OCI-LY1 (cell line): ENCODE measurements around the gene KPTN.

Experiments
- CTCF ChIP-seq: fragments of 200-600 bp; sonication (generic), shearing (Covaris generic); IDR thresholded peaks from 2 replicates; pipeline ENCODE4 v1.5.1; 2017; ENCODE audit warnings: mild to moderate bottlenecking, antibody characterized with exemption, low read length, moderate library complexity, mixed read lengths
- EZH2 ChIP-seq: fragments of 200-600 bp; sonication (generic), shearing (Covaris generic); IDR thresholded peaks from 2 replicates; pipeline ENCODE4 v1.8.0; 2017; ENCODE audit warnings: borderline replicate concordance, mixed run types, mild to moderate bottlenecking, antibody characterized with exemption, low read length, moderate library complexity, mixed read lengths

GRCh38 chr19:47507924-47508553, 24.0 kb upstream of the KPTN start:
- TF ChIP-seq CTCF (no peak), EZH2 (no peak)
